Uterus (tissue), 4 donors: ENCODE data around the gene ANKS4B. TPM values are rescaled to one million over a fixed set of nuclear protein-coding genes. Genes with fewer than 3 reads are reported as not detected.
A peak's percentile ranks its signal among the peaks of the same experiment; 100 is the strongest.

ENCODE experiments used
- DNase-seq, 2 donors: peaks; one replicate each; pipeline ENCODE4 v3.0.0-alpha.2; 2019 to 2020
- H3K27ac ChIP-seq, 2 donors: fragments of 200-600 bp; sonication (generic); 1 replicate in 1 of 2; 2 replicates in 1 of 2; pipeline ENCODE4 v1.5.1; 2016 to 2018
- H3K27me3 ChIP-seq, 2 donors: fragments of 200-600 bp; sonication (generic); one replicate each; pipeline ENCODE4 v1.5.1; 2018 to 2019; ENCODE audit warnings: control low read depth in 1 of 2
- H3K36me3 ChIP-seq, 2 donors: fragments of 200-600 bp; sonication (generic); one replicate each; pipeline ENCODE4 v1.5.1; 2019; ENCODE audit warnings: control low read depth in 1 of 2
- H3K4me1 ChIP-seq, 2 donors: fragments of 200-600 bp; sonication (generic); one replicate each; pipeline ENCODE4 v1.5.1; 2018 to 2019; ENCODE audit warnings: control low read depth in 1 of 2
- H3K4me3 ChIP-seq, 2 donors: fragments of 200-600 bp; sonication (generic); 1 replicate in 1 of 2; 2 replicates in 1 of 2; pipeline ENCODE4 v1.5.1; 2018 to 2019; ENCODE audit warnings: mild to moderate bottlenecking in 1 of 2
- H3K9me3 ChIP-seq, 2 donors: fragments of 200-600 bp; sonication (generic); one replicate each; pipeline ENCODE4 v1.5.1; 2019; ENCODE audit warnings: control low read depth in 1 of 2
- CTCF ChIP-seq, 4 experiments: fragments of 200-600 bp in 2 of 4; fragments of 450-650 bp in 2 of 4; sonication (generic) in 2 of 4; IDR thresholded peaks; one replicate each; pipeline ENCODE4 v1.5.1; 2016 to 2019; ENCODE audit warnings: antibody characterized with exemption in 4 of 4, mild to moderate bottlenecking in 2 of 4, moderate library complexity in 1 of 4
- POLR2A ChIP-seq, 2 donors: fragments of 450-650 bp; IDR thresholded peaks; one replicate each; pipeline ENCODE4 v1.6.1; 2016; ENCODE audit warnings: antibody characterized with exemption in 2 of 2, mild to moderate bottlenecking in 1 of 2, moderate library complexity in 1 of 2
- intact Hi-C: fragments of 100-400 bp; cut with DNase I; formaldehyde crosslinking; loops from one replicate; pipeline ENCODE4 v1.15.1; 2023; ENCODE audit warnings: low total_unique reads
- total RNA-seq, 4 donors: library from RNA; depleted of rRNA in 3 of 4; stranded (reverse); fragments of >200 nt in 3 of 4; gene quantifications; one replicate each; pipeline versions ENCODE4 v1.1.0 to v1.2.4, GENCODE V29; 2014 to 2023
- donor health status: DM: yes; HTN: yes; CAD: no.

ANKS4B gene
- total RNA-seq, 4 donors from 2014 or later: not detected

DNA sequence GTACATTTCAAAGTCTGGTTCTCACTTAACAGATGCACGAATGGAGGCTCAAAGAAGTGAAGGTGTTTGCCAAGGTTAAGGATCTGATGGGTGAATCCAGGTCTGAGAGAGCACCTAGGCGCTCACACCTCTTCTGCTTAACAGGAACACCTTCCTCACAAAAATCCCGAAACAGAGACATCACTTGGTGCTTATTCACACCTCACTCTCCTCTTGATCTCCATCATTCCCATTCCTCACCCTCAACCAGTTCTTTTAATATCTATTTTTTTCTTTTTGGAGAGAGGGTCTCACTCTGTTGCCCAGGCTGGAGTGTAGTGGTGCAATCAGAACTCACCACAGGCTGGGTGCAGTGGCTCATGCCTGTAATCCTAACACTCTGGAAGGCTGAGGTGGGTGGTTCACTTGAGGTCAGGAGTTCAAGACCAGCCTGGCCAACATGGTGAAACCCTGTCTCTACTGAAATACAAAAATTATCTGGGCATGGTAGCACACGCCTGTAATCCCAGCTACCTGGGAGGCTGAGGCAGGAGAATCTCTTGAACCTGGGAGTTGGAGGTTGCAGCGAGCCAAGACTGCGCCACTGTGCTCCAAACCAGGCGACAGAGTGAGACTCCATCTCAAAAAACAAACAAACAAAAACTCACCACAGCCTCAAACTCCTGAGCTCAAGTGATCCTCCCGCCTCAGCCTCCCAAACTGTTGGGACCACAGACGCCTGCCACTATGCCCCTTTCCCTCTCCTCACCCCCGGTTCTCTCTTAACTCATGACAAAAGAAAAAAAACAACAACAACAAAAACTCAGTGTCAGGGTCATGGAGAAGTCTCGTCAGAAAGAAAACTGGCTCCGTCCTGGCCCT, 29.5 kb downstream of the ANKS4B start:
- no peak overlapping the region for H3K4me3 ChIP-seq
- H3K36me3 ChIP-seq: no peaks in the 10 kb centered on the region
- intact Hi-C loops: no loop called here
- no peaks in the 10 kb centered on the region for H3K9me3 ChIP-seq
- H3K27ac ChIP-seq: peak overlapping the region in 1 of 2 donors; percentile 37
- H3K4me1 ChIP-seq: no peaks in the 10 kb centered on the region
- H3K27me3 ChIP-seq: no peaks in the 10 kb centered on the region
- no peak for DNase-seq
- TF ChIP-seq POLR2A (IDR thresholded peaks at IDR 0.05): no peak
- TF ChIP-seq CTCF (IDR thresholded peaks at IDR 0.05): no peak

DNA sequence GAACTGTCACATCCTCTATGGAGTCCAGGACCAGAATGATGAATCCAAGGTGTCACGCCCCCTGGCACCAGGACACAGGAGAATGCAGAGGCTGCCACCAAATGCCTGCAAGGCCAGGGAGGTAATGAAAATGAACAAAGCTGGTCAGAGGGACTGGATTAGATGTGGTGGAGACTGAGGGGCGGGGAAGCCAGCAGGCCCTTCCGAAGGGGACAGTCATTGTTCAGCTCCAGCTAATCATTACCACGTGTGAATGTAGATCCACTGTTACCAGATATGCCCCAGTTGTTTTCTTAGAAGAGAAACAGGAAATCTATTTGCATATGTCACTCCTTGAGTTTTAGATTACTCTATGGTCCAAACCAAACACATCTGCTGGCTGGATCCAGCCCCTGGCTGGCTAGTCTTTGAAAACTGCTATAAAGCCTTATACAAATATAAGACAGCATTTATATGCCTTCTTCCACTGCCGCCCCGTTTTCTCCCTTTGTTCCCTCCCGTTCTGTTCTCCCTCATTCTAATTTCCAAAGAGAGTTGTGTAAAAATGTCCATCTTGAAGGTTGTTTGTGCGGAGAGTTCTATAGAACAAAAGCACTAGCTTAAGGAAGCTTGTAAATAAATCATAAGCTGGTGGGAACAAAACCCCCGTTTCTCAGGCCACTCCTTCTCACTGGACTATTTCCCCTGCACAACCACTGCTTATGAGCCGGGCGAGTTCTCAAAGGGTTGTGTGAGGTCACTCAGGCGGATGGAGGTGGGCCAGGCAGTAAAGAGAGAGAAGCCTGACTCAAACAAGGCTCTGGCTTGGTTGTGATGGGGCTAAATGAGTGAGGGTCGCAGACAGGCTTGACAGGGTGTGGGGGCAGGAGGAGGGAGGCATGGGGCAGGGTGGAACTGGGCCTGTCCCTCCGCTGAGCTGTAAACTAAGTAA, 30.4 kb downstream of the ANKS4B start:
- intact Hi-C loops: no loop called here
- Histone ChIP-seq H3K36me3 (no peaks in the 10 kb centered on the region), H3K27me3 (no peaks in the 10 kb centered on the region), H3K4me3 (no peak overlapping the region), H3K9me3 (no peaks in the 10 kb centered on the region), H3K27ac (peak overlapping the region; percentile 21 to 37), H3K4me1 (no peaks in the 10 kb centered on the region)
- TF ChIP-seq CTCF (IDR thresholded peaks at IDR 0.05) (no peak), POLR2A (IDR thresholded peaks at IDR 0.05) (no peak)
- peak; percentile 25 to 37 for DNase-seq

DNA sequence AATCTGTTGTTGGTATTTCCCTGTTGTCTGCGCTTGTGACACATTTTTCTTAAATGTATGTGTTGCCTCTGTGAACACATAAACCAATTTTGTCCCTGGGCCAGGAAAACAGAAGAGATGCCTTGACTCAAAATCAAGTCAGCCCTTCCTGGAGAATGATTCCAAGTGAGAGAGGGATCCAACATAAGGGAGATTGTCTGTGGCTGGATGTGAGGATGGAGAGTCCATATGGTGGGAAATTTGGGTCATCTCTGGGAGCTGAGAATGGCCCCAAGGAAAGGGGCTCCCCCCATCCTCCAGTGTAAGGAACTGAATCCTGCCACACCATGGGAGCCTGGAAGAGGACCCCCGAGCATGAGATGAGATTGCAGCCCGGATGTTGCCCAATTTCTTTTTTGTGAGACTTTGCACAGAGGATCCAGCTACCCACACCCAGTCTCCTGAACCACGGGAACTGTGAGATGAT, 31.1 kb downstream of the ANKS4B start:
- intact Hi-C loops: no loop called here
- DNase-seq: no peak
- Histone ChIP-seq H3K27ac (peak overlapping the region; percentile 21 to 37), H3K4me3 (no peak overlapping the region), H3K36me3 (no peaks in the 10 kb centered on the region), H3K27me3 (no peaks in the 10 kb centered on the region), H3K9me3 (no peaks in the 10 kb centered on the region), H3K4me1 (no peaks in the 10 kb centered on the region)
- TF ChIP-seq POLR2A (IDR thresholded peaks at IDR 0.05) (no peak), CTCF (IDR thresholded peaks at IDR 0.05) (no peak)

DNA sequence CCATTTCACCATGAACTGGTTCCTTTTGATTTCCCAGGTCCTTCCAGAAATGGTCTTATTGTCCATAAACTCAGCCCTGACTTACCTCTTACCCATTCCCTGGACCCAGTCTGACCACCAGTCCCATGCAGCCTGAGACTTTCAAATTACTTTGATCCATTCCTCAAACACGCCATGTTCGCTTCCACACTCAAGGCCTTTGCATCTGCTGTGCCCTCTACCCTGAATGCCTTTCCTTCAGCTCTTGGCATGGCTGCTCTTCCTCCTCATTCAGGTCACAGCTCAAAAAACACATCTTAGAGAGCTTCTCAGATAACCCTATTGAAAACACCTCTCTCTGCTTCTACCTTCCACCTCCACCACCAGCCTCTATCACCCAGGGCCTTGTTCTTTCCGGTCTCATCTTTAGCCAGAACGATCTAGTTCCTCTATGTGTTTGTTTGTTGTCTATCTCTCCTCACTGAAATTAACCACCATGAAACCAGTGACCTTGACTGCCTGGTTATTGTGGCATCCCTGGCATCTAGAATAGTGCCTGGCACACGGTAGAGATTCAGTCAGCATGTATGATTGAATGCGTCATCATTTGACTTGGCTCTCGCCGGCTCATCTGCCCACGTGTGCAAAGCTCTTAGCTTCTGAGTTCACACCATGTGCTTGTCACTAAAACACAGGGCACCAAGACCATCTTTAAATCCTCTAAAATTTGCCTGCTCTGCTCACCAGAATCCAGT, 31.8 kb downstream of the ANKS4B start:
- TF ChIP-seq POLR2A (IDR thresholded peaks at IDR 0.05) (no peak), CTCF (IDR thresholded peaks at IDR 0.05) (no peak)
- DNase-seq: no peak
- Histone ChIP-seq H3K9me3 (no peaks in the 10 kb centered on the region), H3K4me1 (no peaks in the 10 kb centered on the region), H3K36me3 (no peaks in the 10 kb centered on the region), H3K27ac (no peak overlapping the region), H3K4me3 (no peak overlapping the region), H3K27me3 (no peaks in the 10 kb centered on the region)
- intact Hi-C loops: no loop called here
